NCI-H345 treated with DMSO at 0.1 percent for 48 hours (cell line): ENCODE measurements around the gene H2BW1.
"Not testable (repeated sequence)": the region's sequence is repeated elsewhere in the genome, so short reads cannot be mapped to it uniquely, and the experiment has no call there.

Experiments used
- DNase-seq: peaks from one replicate; lab custom pipeline; 2025; ENCODE audit not compliant: unreplicated experiment; lab: John Stamatoyannopoulos, UW

H2BW1 gene

GRCh38 chrX:104013606-104014005, at the start of gene H2BW1:
TSS of gene H2BW1 (minus strand) at chrX:104013708. CDS start at chrX:104013576, 132 bp downstream.
- no peak for DNase-seq

DNA sequence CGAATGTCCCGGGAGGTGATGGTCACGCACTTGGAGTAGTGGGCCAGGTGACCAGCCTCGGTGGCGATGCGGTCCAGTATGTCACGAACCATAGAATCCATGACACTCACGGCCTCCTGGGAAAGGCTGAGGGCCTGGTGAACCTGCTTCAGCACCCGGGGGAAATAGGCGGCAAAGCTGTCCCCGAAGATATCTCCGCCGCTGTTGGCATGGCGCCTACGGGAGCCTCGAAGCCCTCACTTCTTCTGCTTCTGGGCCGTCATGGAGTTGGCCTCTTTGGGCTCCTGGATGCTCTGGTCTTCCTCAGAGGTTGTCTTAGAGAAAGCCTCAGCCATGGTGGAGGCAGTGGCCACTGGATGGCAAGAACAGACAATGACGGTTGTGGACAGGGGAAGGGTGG, 49.1 kb upstream of the H2BW1 start:
- not testable (repeated sequence) for DNase-seq

- DNase-seq: not testable (repeated sequence)
These were observed 41.4 kb upstream of the H2BW1 start for GRCh38 chrX:104054956-104055355.

GRCh38 chrX:104047171-104047570, 33.7 kb upstream of the H2BW1 start:
- DNase-seq: no peak

- no peak for DNase-seq
These were observed 32.1 kb upstream of the H2BW1 start for GRCh38 chrX:104045642-104046041.

DNA sequence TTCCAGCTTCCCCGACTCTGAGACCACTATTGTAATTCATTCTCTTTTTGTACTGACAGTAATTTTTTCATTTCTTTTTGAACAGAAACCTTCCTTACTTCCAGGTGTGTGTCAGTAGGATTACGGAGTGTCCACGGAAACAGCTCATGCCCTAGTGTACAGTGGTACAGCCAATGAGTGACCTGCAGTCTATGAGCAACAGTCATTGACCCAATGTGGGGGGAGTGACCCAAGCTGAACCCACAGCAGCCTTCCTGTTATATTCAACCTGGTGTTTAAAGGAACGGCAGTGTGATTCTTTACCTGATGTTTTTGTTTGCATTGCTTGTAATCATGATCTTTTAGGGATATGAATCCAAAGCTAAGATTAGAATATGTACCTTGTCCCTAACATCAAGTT, 27.5 kb upstream of the H2BW1 start:
- no peak for DNase-seq

GRCh38 chrX:104039689-104040505, 26.4 kb upstream of the H2BW1 start, which contains the start of gene H2BW2:
TSS of gene H2BW2 (plus strand) at chrX:104039956. CDS start at chrX:104039995, 39 bp downstream.
- DNase-seq: no peak

- DNase-seq: no peak
These were observed 4.6 kb upstream of the H2BW1 start for GRCh38 chrX:104018126-104018525.

DNA sequence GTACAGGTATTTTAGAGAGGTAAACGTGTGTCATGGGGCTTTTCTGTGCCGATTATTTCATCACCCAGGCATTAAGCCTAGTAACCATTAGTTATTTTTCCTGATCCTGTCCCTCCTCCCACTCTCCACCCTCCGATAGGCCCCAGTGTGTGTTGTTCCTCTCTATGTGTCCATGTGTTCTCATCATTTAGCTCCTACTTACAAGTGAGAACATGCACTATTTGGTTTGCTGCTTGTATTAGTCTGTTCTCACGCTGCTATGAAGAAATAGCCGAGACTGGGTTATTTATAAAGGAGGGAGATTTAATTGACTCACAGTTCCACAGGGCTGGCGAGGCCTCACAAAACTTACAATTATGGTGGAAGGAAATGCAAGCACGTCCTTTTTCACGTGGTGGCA, 2.1 kb upstream of the H2BW1 start:
- DNase-seq: not testable (repeated sequence)

DNA sequence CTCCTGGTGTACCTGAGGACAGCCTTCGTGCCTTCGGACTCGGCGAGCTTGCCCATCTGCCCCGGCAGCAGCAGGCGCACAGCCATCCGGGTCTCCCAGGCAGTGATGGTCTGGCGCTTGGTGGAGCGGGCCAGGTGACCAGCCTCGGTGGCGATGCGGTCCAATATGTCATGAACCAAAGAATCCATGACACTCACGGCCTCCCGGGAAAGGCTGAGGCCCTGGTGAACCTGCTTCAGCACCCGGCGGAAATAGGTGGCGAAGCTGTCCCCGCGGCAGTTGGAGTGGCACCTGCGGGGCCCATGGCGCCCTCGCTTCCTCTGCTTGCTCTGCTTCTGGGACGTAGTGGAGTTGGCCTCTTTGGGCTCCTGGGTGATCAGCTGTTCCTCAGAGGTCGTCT, 350 bp downstream of the H2BW1 start:
- no peak for DNase-seq

DNA sequence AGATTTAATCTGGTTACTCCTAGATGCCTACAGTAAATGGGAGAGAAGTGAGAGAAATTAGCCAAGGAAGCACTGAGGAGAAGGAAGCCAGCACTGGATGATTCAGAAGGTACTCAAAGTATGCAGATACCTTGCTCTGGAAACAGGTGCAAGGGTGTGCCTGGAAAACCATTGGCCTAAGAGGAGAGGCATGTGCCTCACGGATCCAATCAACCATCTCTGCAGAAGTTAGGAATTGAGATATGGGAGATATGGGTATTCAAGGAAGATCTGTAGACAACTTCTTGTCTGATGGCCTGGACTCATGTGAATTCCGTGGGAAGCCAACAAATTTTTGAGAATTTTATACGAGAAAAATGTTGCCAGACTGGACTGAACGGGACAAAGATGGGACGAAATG, 4.7 kb downstream of the H2BW1 start:
- no peak for DNase-seq

GRCh38 chrX:103999234-103999633, 14.3 kb downstream of the H2BW1 start:
- no peak for DNase-seq

DNA sequence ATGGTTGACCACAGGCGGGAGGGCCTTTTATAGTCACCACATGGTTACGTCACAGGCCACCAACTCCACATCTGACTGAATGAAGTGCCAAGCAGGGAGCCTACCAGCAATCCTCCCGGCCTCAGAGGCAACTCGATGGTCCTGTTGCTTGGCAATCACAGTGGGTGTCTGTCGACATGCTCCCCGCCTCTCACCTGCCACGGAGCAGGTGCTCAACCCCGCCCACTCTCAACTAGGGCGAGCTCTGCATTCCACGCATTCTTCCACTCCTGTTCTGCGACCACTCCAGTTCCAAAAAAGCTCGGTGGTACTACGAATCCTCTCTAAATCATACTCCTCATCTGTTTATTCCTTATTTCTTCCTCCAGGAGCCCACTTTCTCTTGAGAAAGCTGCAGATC, 30.0 kb downstream of the H2BW1 start:
- not testable (repeated sequence) for DNase-seq

DNA sequence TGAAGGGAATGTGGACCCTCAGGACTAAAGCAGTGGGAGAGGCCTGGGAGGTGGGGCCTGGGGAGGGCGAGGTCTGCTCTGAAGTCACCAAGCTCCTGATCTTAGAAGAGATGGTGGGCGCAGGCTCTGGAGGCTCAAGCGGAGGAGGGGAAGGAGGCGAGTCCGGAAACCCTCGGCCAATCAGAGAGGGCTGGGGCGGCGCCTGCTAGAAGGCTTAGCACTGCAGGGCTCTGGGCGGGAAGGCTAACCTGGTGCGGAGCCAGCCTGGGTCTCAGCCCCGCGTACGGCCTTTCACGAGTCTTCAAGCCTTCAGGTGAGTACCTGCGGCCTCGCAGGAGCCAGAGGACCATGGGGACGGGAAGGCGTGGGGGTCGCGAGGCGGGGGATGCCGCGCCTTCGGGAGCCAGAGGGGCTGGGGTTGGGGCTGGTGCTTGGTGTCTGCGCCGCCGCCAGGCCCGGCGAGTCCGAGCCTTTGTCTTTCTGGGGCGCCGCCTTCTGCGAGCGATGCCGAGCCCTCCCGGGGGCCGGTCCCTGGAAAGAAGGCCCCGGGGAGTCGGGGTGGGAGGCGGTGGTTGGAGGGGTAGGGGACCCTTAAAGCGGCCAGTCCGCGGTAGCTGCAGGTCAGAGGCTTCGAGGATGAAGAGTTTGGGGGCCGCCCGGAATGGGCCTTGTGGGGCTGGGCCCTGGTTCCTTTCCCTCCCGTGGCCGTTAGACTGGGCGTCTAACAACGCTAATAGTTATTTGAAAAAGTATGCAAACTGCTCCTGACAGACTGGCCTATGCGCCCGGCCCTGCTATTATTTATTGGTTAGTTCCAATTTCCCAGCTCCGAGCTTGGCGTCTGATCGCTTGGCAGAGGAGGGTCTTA, 50.9 kb downstream of the H2BW1 start, which contains the start of gene TMSB15B:
TMSB15B (plus strand) TSS at position 217 of the 868 bp plus-strand sequence.
- not testable (repeated sequence) for DNase-seq
